ENCODE measurements around the gene PAK6. TPM values are rescaled to one million over a fixed set of nuclear protein-coding genes. Genes with fewer than 3 reads are reported as not detected.

The PAK6 gene
- polyA plus RNA-seq, 1 experiment = not detected

DNA sequence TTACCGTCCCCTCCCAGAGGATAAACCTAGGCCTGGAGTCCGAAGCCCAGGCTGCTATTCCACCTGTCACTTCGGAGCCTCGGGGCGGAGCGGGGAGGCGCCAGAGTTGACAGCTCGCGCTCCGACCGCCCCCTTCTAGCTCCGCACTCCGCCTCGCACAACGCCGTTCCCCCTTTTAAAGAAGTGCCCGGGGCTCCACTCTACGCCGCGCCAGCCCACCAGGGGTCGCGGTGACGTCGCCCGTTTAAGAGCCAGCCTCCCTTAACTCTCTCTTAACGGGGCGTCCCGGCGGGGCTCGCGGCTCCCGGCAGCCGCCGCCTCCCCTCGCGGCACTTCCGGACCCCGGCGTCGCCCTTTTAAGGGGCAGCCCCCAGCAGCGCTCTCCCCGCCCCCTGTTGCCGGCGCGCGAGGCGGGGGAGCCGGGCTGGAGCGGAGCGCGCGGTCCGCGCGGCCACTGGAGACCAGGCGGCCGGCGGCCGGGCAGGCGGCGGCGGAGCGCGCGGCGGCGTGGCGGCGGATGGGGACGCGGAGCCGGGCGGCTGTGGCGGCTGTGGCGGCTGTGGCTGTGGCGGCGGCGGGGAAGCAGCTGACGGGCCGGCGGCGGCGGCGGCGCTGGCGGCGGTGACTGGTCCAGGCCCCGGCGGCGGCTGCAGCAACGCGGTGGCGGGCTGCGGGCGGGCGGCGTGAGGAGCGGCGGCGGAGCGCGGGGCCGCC, 84.5 kb downstream of the PAK6 start, which contains the start of gene INAFM2:
INAFM2 (plus strand) TSS at position 454 of the 714 bp plus-strand sequence. CDS start 364 bp downstream, outside the sequence.
- DNase-seq (ENCODE audit: low read depth, low spot score) = peak; percentile 85
- Histone ChIP-seq H3K9me3 (ENCODE audit: control insufficient read depth, insufficient read depth, low read length) (no peaks in the 10 kb centered on the region; the same call in 1 of the 2 replicates), H3K27me3 (ENCODE audit: control insufficient read depth, insufficient read depth, low read length) (peaks cover 3% of the 10 kb centered on the region), H3K4me3 (ENCODE audit: low read depth, low read length) (peak within 1 kb of the TSS; percentile 71), H3K27ac (ENCODE audit: low read depth, low read length) (no peak within 1 kb of the TSS)
- POLR2A ChIA-PET = interaction anchor here (0.6 to 1.4 kb wide), 10 partner anchors 13 to 835 kb away, joined by 3 to 15 read pairs (median 4); no protein-coding TSS in a partner anchor
- CTCF ChIA-PET = interaction anchor here (0.6 to 5.1 kb wide), 17 partner anchors 9 to 124 kb away, joined by 3 to 85 read pairs (median 4); partner anchors contain the start of genes CCDC9B and IVD
- TF ChIP-seq, protein P1, sequence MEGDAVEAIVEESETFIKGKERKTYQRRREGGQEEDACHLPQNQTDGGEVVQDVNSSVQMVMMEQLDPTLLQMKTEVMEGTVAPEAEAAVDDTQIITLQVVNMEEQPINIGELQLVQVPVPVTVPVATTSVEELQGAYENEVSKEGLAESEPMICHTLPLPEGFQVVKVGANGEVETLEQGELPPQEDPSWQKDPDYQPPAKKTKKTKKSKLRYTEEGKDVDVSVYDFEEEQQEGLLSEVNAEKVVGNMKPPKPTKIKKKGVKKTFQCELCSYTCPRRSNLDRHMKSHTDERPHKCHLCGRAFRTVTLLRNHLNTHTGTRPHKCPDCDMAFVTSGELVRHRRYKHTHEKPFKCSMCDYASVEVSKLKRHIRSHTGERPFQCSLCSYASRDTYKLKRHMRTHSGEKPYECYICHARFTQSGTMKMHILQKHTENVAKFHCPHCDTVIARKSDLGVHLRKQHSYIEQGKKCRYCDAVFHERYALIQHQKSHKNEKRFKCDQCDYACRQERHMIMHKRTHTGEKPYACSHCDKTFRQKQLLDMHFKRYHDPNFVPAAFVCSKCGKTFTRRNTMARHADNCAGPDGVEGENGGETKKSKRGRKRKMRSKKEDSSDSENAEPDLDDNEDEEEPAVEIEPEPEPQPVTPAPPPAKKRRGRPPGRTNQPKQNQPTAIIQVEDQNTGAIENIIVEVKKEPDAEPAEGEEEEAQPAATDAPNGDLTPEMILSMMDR (IDR thresholded peaks at IDR 0.05; ENCODE audit: low read depth, low read length) = peak; percentile 67

DNA sequence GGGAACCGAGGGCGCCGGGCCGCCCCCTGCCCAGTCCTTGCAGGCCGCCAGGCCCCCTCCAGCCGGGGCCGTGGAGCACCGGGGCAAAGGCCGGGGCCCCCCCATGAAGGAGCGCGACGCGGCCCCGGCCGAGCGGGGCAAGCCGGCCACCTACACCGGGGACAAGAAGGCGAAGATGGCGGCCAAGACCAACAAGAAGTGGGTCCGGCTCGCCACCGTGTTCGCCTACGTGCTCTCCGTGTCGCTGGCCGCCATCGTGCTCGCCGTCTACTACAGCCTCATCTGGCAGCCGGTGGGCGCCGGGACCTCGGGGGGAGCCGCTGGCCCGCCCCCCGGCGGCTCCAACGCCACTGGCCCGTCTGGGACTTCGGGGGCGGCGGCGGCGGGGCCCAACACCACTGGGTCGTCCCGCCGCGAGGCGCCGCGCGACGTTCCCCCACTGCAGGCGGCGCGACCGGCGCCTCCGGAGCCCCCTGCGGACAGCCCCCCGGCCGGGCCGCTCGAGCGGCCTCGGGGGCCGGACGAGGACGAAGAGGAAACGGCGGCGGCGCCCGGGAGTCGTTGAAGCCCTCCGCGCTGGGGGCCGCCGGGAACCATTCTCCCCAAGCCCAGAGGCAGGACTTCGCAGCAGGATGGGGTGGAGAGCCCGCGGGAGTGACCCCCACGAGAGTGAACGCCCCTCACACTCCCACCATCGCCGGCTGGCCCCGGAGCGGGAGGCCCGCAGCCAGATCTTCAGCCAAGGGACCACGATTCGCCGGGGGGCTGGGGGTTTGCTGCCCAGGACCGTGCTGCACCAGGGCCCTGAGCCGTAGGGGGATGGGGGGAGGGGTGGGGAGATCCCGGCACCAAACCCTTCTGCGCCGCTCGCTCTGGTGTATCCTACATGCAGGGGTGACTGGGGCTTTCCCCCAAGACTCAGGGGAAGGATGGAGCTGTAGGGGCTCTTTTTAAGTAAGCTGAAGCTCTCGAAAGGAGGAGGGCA, 85.4 kb downstream of the PAK6 start:
- Histone ChIP-seq H3K27ac (ENCODE audit: low read depth, low read length) (no peak overlapping the region), H3K27me3 (ENCODE audit: control insufficient read depth, insufficient read depth, low read length) (peaks cover 2% of the 10 kb centered on the region), H3K9me3 (ENCODE audit: control insufficient read depth, insufficient read depth, low read length) (no peaks in the 10 kb centered on the region; the same call in 1 of the 2 replicates), H3K4me3 (ENCODE audit: low read depth, low read length) (peak overlapping the region; percentile 71)
- TF ChIP-seq, protein P1 (IDR thresholded peaks at IDR 0.05; ENCODE audit: low read depth, low read length) = no peak
- CTCF ChIA-PET = interaction anchor here (0.6 to 2.2 kb wide), 4 partner anchors 14 to 45 kb away, joined by 5 to 18 read pairs (median 6); no protein-coding TSS in a partner anchor
- POLR2A ChIA-PET = interaction anchor here (7.6 kb wide), 1 partner anchor 16 kb away, joined by 101 read pairs; the partner anchor contains the start of gene CCDC9B
- no peak for DNase-seq (ENCODE audit: low read depth, low spot score)

DNA sequence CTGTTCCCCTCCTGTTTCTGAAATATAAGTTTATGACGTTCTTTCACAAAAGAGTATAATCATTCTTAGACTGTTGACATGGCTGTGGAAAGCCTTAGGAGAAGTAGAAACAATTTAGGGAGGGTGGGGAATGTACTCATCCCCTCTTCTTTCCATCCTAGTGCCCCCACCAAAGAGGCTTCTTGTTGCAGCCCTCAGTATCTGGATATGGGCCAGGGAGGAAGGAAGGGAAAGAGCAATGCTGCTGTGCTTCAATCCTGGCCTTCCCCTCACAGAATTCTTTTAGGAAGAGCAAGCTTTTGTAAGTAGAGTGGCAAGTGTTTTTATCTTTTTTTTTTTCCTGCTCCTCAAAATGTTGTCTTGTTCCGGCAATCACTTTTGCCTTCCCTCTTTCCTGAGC, 86.3 kb downstream of the PAK6 start:
- POLR2A ChIA-PET = interaction anchor here (7.6 kb wide), 1 partner anchor 15 kb away, joined by 101 read pairs; the partner anchor contains the start of gene CCDC9B
- H3K27ac ChIP-seq (ENCODE audit: low read depth, low read length) = no peak overlapping the region
- TF ChIP-seq, protein P1 (IDR thresholded peaks at IDR 0.05; ENCODE audit: low read depth, low read length) = no peak
- H3K27me3 ChIP-seq (ENCODE audit: control insufficient read depth, insufficient read depth, low read length) = no peaks in the 10 kb centered on the region
- CTCF ChIA-PET = interaction anchor here (0.6 to 2.2 kb wide), 4 partner anchors 14 to 46 kb away, joined by 5 to 18 read pairs (median 6); no protein-coding TSS in a partner anchor
- no peak for DNase-seq (ENCODE audit: low read depth, low spot score)
- H3K9me3 ChIP-seq (ENCODE audit: control insufficient read depth, insufficient read depth, low read length) = no peaks in the 10 kb centered on the region; the same call in 1 of the 2 replicates
- H3K4me3 ChIP-seq (ENCODE audit: low read depth, low read length) = peak overlapping the region; percentile 71

DNA sequence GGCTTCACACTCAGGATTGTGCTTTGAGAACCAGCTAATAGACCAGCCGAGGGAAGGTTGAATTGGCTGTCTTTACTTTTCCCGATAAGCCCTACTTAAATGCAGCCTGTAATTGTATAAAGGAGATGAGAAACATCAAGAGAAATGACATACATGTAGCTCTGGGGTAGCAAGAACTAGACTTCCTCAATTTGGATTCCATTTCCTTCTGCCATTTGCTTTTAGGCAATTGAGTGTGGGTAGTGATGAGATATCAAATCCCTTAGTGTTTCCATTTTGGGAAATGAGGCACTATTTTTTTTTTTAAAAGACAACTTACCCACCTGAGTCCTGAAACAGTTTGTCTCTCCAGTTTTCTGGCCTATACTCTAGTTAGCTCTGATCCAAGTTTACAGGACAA, 86.8 kb downstream of the PAK6 start:
- no peak for DNase-seq (ENCODE audit: low read depth, low spot score)
- H3K4me3 ChIP-seq (ENCODE audit: low read depth, low read length) = no peak overlapping the region
- no peaks in the 10 kb centered on the region; the same call in 1 of the 2 replicates for H3K9me3 ChIP-seq (ENCODE audit: control insufficient read depth, insufficient read depth, low read length)
- H3K27ac ChIP-seq (ENCODE audit: low read depth, low read length) = no peak overlapping the region
- H3K27me3 ChIP-seq (ENCODE audit: control insufficient read depth, insufficient read depth, low read length) = no peaks in the 10 kb centered on the region
- ChIA-PET CTCF (interaction anchor here (1.3 to 2.2 kb wide), 3 partner anchors 13 to 47 kb away, joined by 5 to 18 read pairs (median 6); no protein-coding TSS in a partner anchor), POLR2A (interaction anchor here (7.6 kb wide), 1 partner anchor 14 kb away, joined by 101 read pairs; the partner anchor contains the start of gene CCDC9B)
- TF ChIP-seq, protein P1 (IDR thresholded peaks at IDR 0.05; ENCODE audit: low read depth, low read length) = no peak

Other genes starting within 250 kb of the PAK6 start
- 426 and 559 TPM in 2 replicates for gene SRP14, start 199.9 kb upstream of the PAK6 start, polyA plus RNA-seq (2011; rRNA removed)
- gene BMF, start 130.2 kb upstream of the PAK6 start, polyA plus RNA-seq (2011; rRNA removed) = 6.2 and 6.5 TPM in 2 replicates
- 8.2 and 9.0 TPM in 2 replicates for gene BUB1B, start 78.0 kb upstream of the PAK6 start, polyA plus RNA-seq (2011; rRNA removed)
- not detected in 2 replicates for gene ANKRD63, start 44.0 kb downstream of the PAK6 start, polyA plus RNA-seq (2011; rRNA removed)
- 0.24 and 0.32 TPM in 2 replicates for gene PLCB2, start 68.9 kb downstream of the PAK6 start, polyA plus RNA-seq (2011; rRNA removed)
- gene INAFM2, start 84.6 kb downstream of the PAK6 start, polyA plus RNA-seq (2011; rRNA removed) = 10.4 and 11.4 TPM in 2 replicates
- 5.5 and 8.4 TPM in 2 replicates for gene CCDC9B, start 101.9 kb downstream of the PAK6 start, polyA plus RNA-seq (2011; rRNA removed)
- gene PHGR1, start 112.0 kb downstream of the PAK6 start, polyA plus RNA-seq (2011; rRNA removed) = not detected in 2 replicates
- gene DISP2, start 119.2 kb downstream of the PAK6 start, polyA plus RNA-seq (2011; rRNA removed) = 0.11 and 0.36 TPM in 2 replicates
- 14.6 and 18.2 TPM in 2 replicates for gene KNSTRN, start 143.7 kb downstream of the PAK6 start, polyA plus RNA-seq (2011; rRNA removed)
- 49.3 and 49.4 TPM in 2 replicates for gene IVD, start 166.7 kb downstream of the PAK6 start, polyA plus RNA-seq (2011; rRNA removed)
- gene BAHD1, start 201.9 kb downstream of the PAK6 start, polyA plus RNA-seq (2011; rRNA removed) = 2.8 and 4.2 TPM in 2 replicates
- gene CHST14, start 231.9 kb downstream of the PAK6 start, polyA plus RNA-seq (2011; rRNA removed) = 19.8 and 21.7 TPM in 2 replicates